ENCODE measurements around the gene NKIRAS1. TPM values are rescaled to one million over a fixed set of nuclear protein-coding genes. Genes with fewer than 3 reads are reported as not detected.
"Not testable (repeated sequence)": the region's sequence is repeated elsewhere in the genome, so short reads cannot be mapped to it uniquely, and the experiment has no call there.

NKIRAS1 gene
- total RNA-seq, 2 experiments from 2014 or later = 4.0 to 4.7 TPM

GRCh38 chr3:23874359-23875112, 42.3 kb downstream of the NKIRAS1 start:
- ChIA-PET POLR2A (interaction anchor here (0.6 to 0.9 kb wide), 2 partner anchors 10 to 28 kb away, joined by 3 read pairs; no protein-coding TSS in a partner anchor), CTCF (ENCODE audit: unreplicated experiment) (no interaction called here)
- intact Hi-C loops (cut with micrococcal nuclease; ENCODE audit: unreplicated experiment) = no loop called here
- no peaks in the 10 kb centered on the region for H3K9me3 ChIP-seq (ENCODE audit: low read length)
- H3K4me1 ChIP-seq (ENCODE audit: insufficient read depth, low read length, poor library complexity, severe bottlenecking) = no peaks in the 10 kb centered on the region
- H4K20me1 ChIP-seq (ENCODE audit: insufficient read depth, low read length) = no peaks in the 10 kb centered on the region
- H3K9me2 ChIP-seq (ENCODE audit: insufficient read depth, low read length) = no peaks in the 10 kb centered on the region
- no peak overlapping the region for H3K4me2 ChIP-seq (ENCODE audit: low read length)
- H3K36me3 ChIP-seq (ENCODE audit: insufficient read depth, low read length) = peaks cover 11% of the 10 kb centered on the region
- no peak for DNase-seq (ENCODE audit: low spot score)
- H3K79me2 ChIP-seq (ENCODE audit: insufficient read depth, low read depth, low read length) = peaks cover 13% of the 10 kb centered on the region; the same call in 1 of the 2 replicates
- H3K27ac ChIP-seq (ENCODE audit: low read depth, low read length, poor library complexity, severe bottlenecking) = no peak overlapping the region
- H3K4me3 ChIP-seq (ENCODE audit: low read depth, low read length, poor library complexity, severe bottlenecking) = no peak overlapping the region
- H2AFZ ChIP-seq (ENCODE audit: low read length) = no peak overlapping the region
- BruUV-seq (replicated peaks) = no TSS peak
- TF ChIP-seq EZH2phosphoT487 (IDR thresholded peaks at IDR 0.05; ENCODE audit: borderline replicate concordance, low read depth, low read length) (no peak), CTCF (conservative IDR thresholded peaks at IDR 0.05; ENCODE audit: low read length) (no peak)

- no peak for DNase-seq (ENCODE audit: low spot score)
- BruUV-seq (replicated peaks) = no TSS peak
- Histone ChIP-seq H3K4me3 (ENCODE audit: low read depth, low read length, poor library complexity, severe bottlenecking) (no peak overlapping the region), H3K27ac (ENCODE audit: low read depth, low read length, poor library complexity, severe bottlenecking) (no peak overlapping the region), H3K4me1 (ENCODE audit: insufficient read depth, low read length, poor library complexity, severe bottlenecking) (no peaks in the 10 kb centered on the region), H4K20me1 (ENCODE audit: insufficient read depth, low read length) (no peaks in the 10 kb centered on the region), H3K4me2 (ENCODE audit: low read length) (no peak overlapping the region), H2AFZ (ENCODE audit: low read length) (no peak overlapping the region), H3K9me2 (ENCODE audit: insufficient read depth, low read length) (no peaks in the 10 kb centered on the region), H3K36me3 (ENCODE audit: insufficient read depth, low read length) (peaks cover 10% of the 10 kb centered on the region), H3K79me2 (ENCODE audit: insufficient read depth, low read depth, low read length) (peaks cover 19% of the 10 kb centered on the region), H3K9me3 (ENCODE audit: low read length) (no peaks in the 10 kb centered on the region)
- ChIA-PET CTCF (ENCODE audit: unreplicated experiment) (no interaction called here), POLR2A (interaction anchor here (0.6 to 1.0 kb wide), 3 partner anchors 9 to 281 kb away, joined by 3 to 4 read pairs (median 3); no protein-coding TSS in a partner anchor)
- intact Hi-C loops (cut with micrococcal nuclease; ENCODE audit: unreplicated experiment) = no loop called here
- TF ChIP-seq EZH2phosphoT487 (IDR thresholded peaks at IDR 0.05; ENCODE audit: borderline replicate concordance, low read depth, low read length) (no peak), CTCF (conservative IDR thresholded peaks at IDR 0.05; ENCODE audit: low read length) (no peak)
Observed at GRCh38 chr3:23873941-23874340, 42.8 kb downstream of the NKIRAS1 start.

GRCh38 chr3:23872330-23872729, 44.5 kb downstream of the NKIRAS1 start:
- Histone ChIP-seq H2AFZ (ENCODE audit: low read length) (no peak overlapping the region), H3K4me3 (ENCODE audit: low read depth, low read length, poor library complexity, severe bottlenecking) (no peak overlapping the region), H4K20me1 (ENCODE audit: insufficient read depth, low read length) (no peaks in the 10 kb centered on the region), H3K79me2 (ENCODE audit: insufficient read depth, low read depth, low read length) (peaks cover 30% of the 10 kb centered on the region; the same call in 1 of the 2 replicates), H3K4me1 (ENCODE audit: insufficient read depth, low read length, poor library complexity, severe bottlenecking) (peaks cover 6% of the 10 kb centered on the region), H3K9me2 (ENCODE audit: insufficient read depth, low read length) (no peaks in the 10 kb centered on the region), H3K27ac (ENCODE audit: low read depth, low read length, poor library complexity, severe bottlenecking) (no peak overlapping the region), H3K4me2 (ENCODE audit: low read length) (no peak overlapping the region), H3K9me3 (ENCODE audit: low read length) (no peaks in the 10 kb centered on the region), H3K36me3 (ENCODE audit: insufficient read depth, low read length) (no peaks in the 10 kb centered on the region)
- intact Hi-C loops (cut with micrococcal nuclease; ENCODE audit: unreplicated experiment) = no loop called here
- TF ChIP-seq EZH2phosphoT487 (IDR thresholded peaks at IDR 0.05; ENCODE audit: borderline replicate concordance, low read depth, low read length) = no peak
- TF ChIP-seq CTCF (conservative IDR thresholded peaks at IDR 0.05; ENCODE audit: low read length) = no peak
- POLR2A ChIA-PET = no interaction called here
- no peak for DNase-seq (ENCODE audit: low spot score)
- CTCF ChIA-PET (ENCODE audit: unreplicated experiment) = no interaction called here
- BruUV-seq (replicated peaks) = no TSS peak

- H3K9me3 ChIP-seq (ENCODE audit: low read length); H3K4me2 ChIP-seq (ENCODE audit: low read length); H3K27ac ChIP-seq (ENCODE audit: low read depth, low read length, poor library complexity, severe bottlenecking); H4K20me1 ChIP-seq (ENCODE audit: insufficient read depth, low read length); DNase-seq (ENCODE audit: low spot score); CTCF ChIA-PET (ENCODE audit: unreplicated experiment); intact Hi-C loops (cut with micrococcal nuclease; ENCODE audit: unreplicated experiment); POLR2A ChIA-PET; H3K9me2 ChIP-seq (ENCODE audit: insufficient read depth, low read length); H2AFZ ChIP-seq (ENCODE audit: low read length); H3K36me3 ChIP-seq (ENCODE audit: insufficient read depth, low read length); BruUV-seq (replicated peaks); H3K4me3 ChIP-seq (ENCODE audit: low read depth, low read length, poor library complexity, severe bottlenecking): not testable (repeated sequence)
- H3K4me1 ChIP-seq (ENCODE audit: insufficient read depth, low read length, poor library complexity, severe bottlenecking) = peaks cover 16% of the 10 kb centered on the region
- H3K79me2 ChIP-seq (ENCODE audit: insufficient read depth, low read depth, low read length) = peaks cover 39% of the 10 kb centered on the region; the same call in 1 of the 2 replicates
Observed at GRCh38 chr3:23871361-23871760, 45.4 kb downstream of the NKIRAS1 start.

All from OCI-LY7 (cell line).